Measurements from ENCODE around the gene PPP1R12A. TPM values are rescaled to one million over a fixed set of nuclear protein-coding genes. Genes with fewer than 3 reads are reported as not detected.

The PPP1R12A gene
- total and polyA plus RNA-seq, 4 donors = 13.2 to 250 (median 38.2) TPM

GRCh38 chr12:79763766-79764452 lies 171.0 kb downstream of the PPP1R12A start:
- no peaks in the 10 kb centered on the region for H3K36me3 ChIP-seq (ENCODE audit: control insufficient read depth in 4 of 4, insufficient read depth in 4 of 4, low read length in 4 of 4)
- H3K27ac ChIP-seq (ENCODE audit: low read depth in 1 of 2, low read length in 1 of 2) = no peak overlapping the region
- ATAC-seq (ENCODE audit: insufficient read depth, low FRiP score) (no peak), DNase-seq (peak in 2 of 3 donors; percentile 52 to 63)
- TF ChIP-seq CTCF (IDR thresholded peaks at IDR 0.05; ENCODE audit: control extremely low read depth, extremely low read depth) = no peak
- no peak overlapping the region for H3K4me3 ChIP-seq
- H3K9ac ChIP-seq (ENCODE audit: insufficient read depth in 1 of 2, low read length in 2 of 2) = no peak overlapping the region
- WGBS, 2 donors = 84% methylated on average over 5 of the region's 5 CpGs
- no peaks in the 10 kb centered on the region for H3K27me3 ChIP-seq (ENCODE audit: control insufficient read depth in 3 of 3, insufficient read depth in 3 of 3, low read length in 2 of 3)
- no peaks in the 10 kb centered on the region for H3K9me3 ChIP-seq (ENCODE audit: control insufficient read depth in 4 of 4, insufficient read depth in 3 of 4, low read length in 3 of 4)
- peaks cover 0 to under 1% (median 0%) of the 10 kb centered on the region in 5 donors for H3K4me1 ChIP-seq (ENCODE audit: control insufficient read depth in 5 of 5, insufficient read depth in 5 of 5, low read length in 5 of 5)

GRCh38 chr12:79761341-79761740 lies 173.6 kb downstream of the PPP1R12A start:
- Histone ChIP-seq H3K4me1 (ENCODE audit: control insufficient read depth in 5 of 5, insufficient read depth in 5 of 5, low read length in 5 of 5) (no peaks in the 10 kb centered on the region), H3K9ac (ENCODE audit: insufficient read depth in 1 of 2, low read length in 2 of 2) (no peak overlapping the region), H3K36me3 (ENCODE audit: control insufficient read depth in 4 of 4, insufficient read depth in 4 of 4, low read length in 4 of 4) (no peaks in the 10 kb centered on the region), H3K4me3 (no peak overlapping the region), H3K27ac (ENCODE audit: low read depth in 1 of 2, low read length in 1 of 2) (no peak overlapping the region), H3K27me3 (ENCODE audit: control insufficient read depth in 3 of 3, insufficient read depth in 3 of 3, low read length in 2 of 3) (no peaks in the 10 kb centered on the region), H3K9me3 (ENCODE audit: control insufficient read depth in 4 of 4, insufficient read depth in 3 of 4, low read length in 3 of 4) (peaks cover 0 to 8% (median 3%) of the 10 kb centered on the region in 4 donors)
- ATAC-seq (ENCODE audit: insufficient read depth, low FRiP score) = no peak
- no peak for TF ChIP-seq CTCF (IDR thresholded peaks at IDR 0.05; ENCODE audit: control extremely low read depth, extremely low read depth)
- WGBS, 2 donors = 76 to 80% methylated on average over 1 of the region's 1 CpG
- DNase-seq = no peak

GRCh38 chr12:79747274-79747673 lies 187.6 kb downstream of the PPP1R12A start:
- H3K4me3 ChIP-seq = no peak overlapping the region
- no peak for TF ChIP-seq CTCF (IDR thresholded peaks at IDR 0.05; ENCODE audit: control extremely low read depth, extremely low read depth)
- H3K4me1 ChIP-seq (ENCODE audit: control insufficient read depth in 5 of 5, insufficient read depth in 5 of 5, low read length in 5 of 5) = no peaks in the 10 kb centered on the region
- H3K9me3 ChIP-seq (ENCODE audit: control insufficient read depth in 4 of 4, insufficient read depth in 3 of 4, low read length in 3 of 4) = peaks cover 0 to 2% (median 0%) of the 10 kb centered on the region in 4 donors
- H3K36me3 ChIP-seq (ENCODE audit: control insufficient read depth in 4 of 4, insufficient read depth in 4 of 4, low read length in 4 of 4) = no peaks in the 10 kb centered on the region
- H3K27me3 ChIP-seq (ENCODE audit: control insufficient read depth in 3 of 3, insufficient read depth in 3 of 3, low read length in 2 of 3) = no peaks in the 10 kb centered on the region
- H3K27ac ChIP-seq (ENCODE audit: low read depth in 1 of 2, low read length in 1 of 2) = no peak overlapping the region
- ATAC-seq (ENCODE audit: insufficient read depth, low FRiP score) (no peak), DNase-seq (no peak)
- no peak overlapping the region for H3K9ac ChIP-seq (ENCODE audit: insufficient read depth in 1 of 2, low read length in 2 of 2)
